Left cardiac atrium (tissue), 4 donors: ENCODE measurements around the gene CLSTN2. TPM values are rescaled to one million over a fixed set of nuclear protein-coding genes. Genes with fewer than 3 reads are reported as not detected.

Source experiments
- ATAC-seq, 2 donors: fragments of 200-7000 bp; cut with Tn5 transposase; one replicate each; pipeline ENCODE4 v1.9.1; 2020; ENCODE audit warnings: mild to moderate bottlenecking in 2 of 2, moderate library complexity in 2 of 2
- DNase-seq: peaks from one replicate; pipeline ENCODE4 v3.0.0-alpha.2; 2020
- intact Hi-C, 2 donors: fragments of 100-400 bp; cut with DNase I; formaldehyde crosslinking; loops; one replicate each; pipeline versions ENCODE4 v1.14.1 to v1.15.1; 2022 to 2023
- total RNA-seq, 2 donors: library from RNA; stranded (reverse); fragmentation: NEBNext Ultra II Directional; extraction: Animal tissue kit (Norgen Biotek cat#: 25700); gene quantifications; one replicate each; pipeline ENCODE4 v1.2.1, GENCODE V29; 2021
- donor health status: DM: no; HTN: yes; CAD: no.
- donor health status: DM: no; HTN: yes; CAD: no; lungs with severe emphysema.
- donor health status: DM: yes; HTN: yes; CAD: no.
- donor health status: Dilated cardiomyopathy.

CLSTN2 gene
- total RNA-seq, 2 donors from 2014 or later: 22.9 to 26.6 TPM

- intact Hi-C loops: no loop called here
- DNase-seq (no peak), ATAC-seq (no peak)
Observed at GRCh38 chr3:140157161-140157560, 222.2 kb downstream of the CLSTN2 start.

- DNase-seq (no peak), ATAC-seq (no peak)
- intact Hi-C loops: no loop called here
Observed at GRCh38 chr3:140159646-140160045, 224.7 kb downstream of the CLSTN2 start.

GRCh38 chr3:140160553-140160952 is 225.6 kb downstream of the CLSTN2 start:
- DNase-seq (no peak), ATAC-seq (no peak)
- intact Hi-C loops: no loop called here

- intact Hi-C loops: no loop called here
- DNase-seq: no peak
- ATAC-seq: no peak
Observed at GRCh38 chr3:140162551-140162950, 227.6 kb downstream of the CLSTN2 start.

- DNase-seq (no peak), ATAC-seq (no peak)
- intact Hi-C loops: no loop called here
Observed at GRCh38 chr3:140163159-140163763, 228.3 kb downstream of the CLSTN2 start.

- ATAC-seq: no peak
- intact Hi-C loops: no loop called here
- no peak for DNase-seq
Observed at GRCh38 chr3:140164156-140164555, 229.2 kb downstream of the CLSTN2 start.

- intact Hi-C loops: no loop called here
- DNase-seq: no peak
- no peak for ATAC-seq
Observed at GRCh38 chr3:140164922-140165590, 230.1 kb downstream of the CLSTN2 start.

GRCh38 chr3:140165781-140166180 is 230.8 kb downstream of the CLSTN2 start:
- ATAC-seq: no peak
- intact Hi-C loops: no loop called here
- DNase-seq: no peak

- peak; percentile 47 to 68 for ATAC-seq
- DNase-seq: no peak
- intact Hi-C loops: no loop called here
Observed at GRCh38 chr3:140166861-140167599, 232.0 kb downstream of the CLSTN2 start.

- intact Hi-C loops: no loop called here
- no peak for ATAC-seq
- no peak for DNase-seq
Observed at GRCh38 chr3:140167600-140168281, 232.8 kb downstream of the CLSTN2 start.

- no peak for ATAC-seq
- intact Hi-C loops: no loop called here
Observed at GRCh38 chr3:140170612-140171011, 235.6 kb downstream of the CLSTN2 start.

GRCh38 chr3:140176526-140176925 is 241.5 kb downstream of the CLSTN2 start:
- ATAC-seq (no peak), DNase-seq (no peak)
- intact Hi-C loops: no loop called here

More at GRCh38 chr3:140170612-140171011, 235.6 kb downstream of the CLSTN2 start:
- DNase-seq: no peak

GRCh38 chr3:140177943-140178342 is 243.0 kb downstream of the CLSTN2 start:
- DNase-seq: no peak
- intact Hi-C loops: no loop called here
- ATAC-seq: no peak

GRCh38 chr3:140178482-140178881 is 243.5 kb downstream of the CLSTN2 start:
- ATAC-seq: no peak
- intact Hi-C loops: no loop called here
- no peak for DNase-seq

- ATAC-seq: no peak
- DNase-seq: no peak
- intact Hi-C loops: no loop called here
Observed at GRCh38 chr3:140180603-140181002, 245.6 kb downstream of the CLSTN2 start.

GRCh38 chr3:140185375-140185774 is 250.4 kb downstream of the CLSTN2 start:
- ATAC-seq (no peak), DNase-seq (no peak)
- intact Hi-C loops: no loop called here

GRCh38 chr3:140186421-140186920 is 251.5 kb downstream of the CLSTN2 start:
- ATAC-seq (peak; percentile 76 to 87), DNase-seq (peak; percentile 24)

GRCh38 chr3:140187028-140187427 is 252.0 kb downstream of the CLSTN2 start:
- DNase-seq: no peak
- peak; percentile 53 to 75 for ATAC-seq
- intact Hi-C loops: no loop called here

More at GRCh38 chr3:140186421-140186920, 251.5 kb downstream of the CLSTN2 start:
- intact Hi-C loops: no loop called here

- ATAC-seq: no peak
- intact Hi-C loops: no loop called here
- DNase-seq: no peak
Observed at GRCh38 chr3:140187656-140188221, 252.8 kb downstream of the CLSTN2 start.
